ENCODE data around the gene CHCHD3.

The CHCHD3 gene

DNA sequence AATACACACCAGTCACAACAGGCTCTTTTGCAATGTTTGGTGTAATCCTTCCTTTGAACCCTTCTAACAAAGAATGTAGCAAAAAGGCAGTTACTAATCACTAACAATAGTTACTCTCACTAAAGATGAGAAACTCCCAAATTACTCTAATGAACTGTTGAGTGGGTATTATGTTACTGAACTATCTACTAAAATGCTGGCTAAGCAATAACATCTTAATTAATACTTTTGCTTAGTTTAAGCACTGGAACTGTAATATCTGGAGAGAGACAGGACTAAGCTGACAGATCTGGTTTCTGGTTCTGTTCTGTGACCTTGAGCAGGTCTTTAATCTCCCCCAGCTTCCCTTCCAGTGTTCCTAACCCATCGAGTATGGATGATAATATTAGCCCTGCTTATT lies 241.7 kb downstream of the CHCHD3 start:
- TF ChIP-seq POLR2AphosphoS5 (IDR thresholded peaks at IDR 0.05; ENCODE audit: low read depth, low read length) (no peak), SIN3A (IDR thresholded peaks at IDR 0.05; ENCODE audit: borderline replicate concordance, insufficient read depth, low read length) (no peak), TAF1 (IDR thresholded peaks at IDR 0.05; ENCODE audit: borderline replicate concordance, insufficient read depth, low read length) (no peak), FOXP2 (optimal IDR thresholded peaks at IDR 0.05; ENCODE audit: borderline replicate concordance, extremely low read depth, extremely low read length, insufficient read depth) (no peak)
- TF ChIP-seq, protein P1, sequence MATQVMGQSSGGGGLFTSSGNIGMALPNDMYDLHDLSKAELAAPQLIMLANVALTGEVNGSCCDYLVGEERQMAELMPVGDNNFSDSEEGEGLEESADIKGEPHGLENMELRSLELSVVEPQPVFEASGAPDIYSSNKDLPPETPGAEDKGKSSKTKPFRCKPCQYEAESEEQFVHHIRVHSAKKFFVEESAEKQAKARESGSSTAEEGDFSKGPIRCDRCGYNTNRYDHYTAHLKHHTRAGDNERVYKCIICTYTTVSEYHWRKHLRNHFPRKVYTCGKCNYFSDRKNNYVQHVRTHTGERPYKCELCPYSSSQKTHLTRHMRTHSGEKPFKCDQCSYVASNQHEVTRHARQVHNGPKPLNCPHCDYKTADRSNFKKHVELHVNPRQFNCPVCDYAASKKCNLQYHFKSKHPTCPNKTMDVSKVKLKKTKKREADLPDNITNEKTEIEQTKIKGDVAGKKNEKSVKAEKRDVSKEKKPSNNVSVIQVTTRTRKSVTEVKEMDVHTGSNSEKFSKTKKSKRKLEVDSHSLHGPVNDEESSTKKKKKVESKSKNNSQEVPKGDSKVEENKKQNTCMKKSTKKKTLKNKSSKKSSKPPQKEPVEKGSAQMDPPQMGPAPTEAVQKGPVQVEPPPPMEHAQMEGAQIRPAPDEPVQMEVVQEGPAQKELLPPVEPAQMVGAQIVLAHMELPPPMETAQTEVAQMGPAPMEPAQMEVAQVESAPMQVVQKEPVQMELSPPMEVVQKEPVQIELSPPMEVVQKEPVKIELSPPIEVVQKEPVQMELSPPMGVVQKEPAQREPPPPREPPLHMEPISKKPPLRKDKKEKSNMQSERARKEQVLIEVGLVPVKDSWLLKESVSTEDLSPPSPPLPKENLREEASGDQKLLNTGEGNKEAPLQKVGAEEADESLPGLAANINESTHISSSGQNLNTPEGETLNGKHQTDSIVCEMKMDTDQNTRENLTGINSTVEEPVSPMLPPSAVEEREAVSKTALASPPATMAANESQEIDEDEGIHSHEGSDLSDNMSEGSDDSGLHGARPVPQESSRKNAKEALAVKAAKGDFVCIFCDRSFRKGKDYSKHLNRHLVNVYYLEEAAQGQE (IDR thresholded peaks at IDR 0.05; ENCODE audit: insufficient read depth in 1 of 2, low read depth in 2 of 2, low read length in 2 of 2), result no peak

DNA sequence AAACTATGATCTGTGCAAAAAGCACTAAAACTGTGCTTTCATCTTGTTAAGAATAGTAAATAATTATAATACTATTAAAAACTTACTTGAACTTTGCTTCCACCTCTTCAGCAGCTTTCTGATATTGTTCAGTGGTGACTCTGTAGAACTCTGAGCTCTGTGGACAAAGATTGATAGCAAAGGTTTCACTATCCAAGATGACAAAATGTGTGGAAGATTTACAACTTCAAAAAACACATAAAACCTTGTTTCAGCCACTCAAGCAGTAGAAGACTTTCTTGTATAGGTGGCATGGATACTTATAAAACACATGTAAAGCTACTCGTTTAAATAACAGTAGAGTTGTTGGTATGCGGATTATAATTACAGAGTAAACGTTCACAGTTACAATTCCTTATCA lies 243.6 kb downstream of the CHCHD3 start:
- TF ChIP-seq TAF1 (IDR thresholded peaks at IDR 0.05; ENCODE audit: borderline replicate concordance, insufficient read depth, low read length), result no peak
- TF ChIP-seq, protein P1 (IDR thresholded peaks at IDR 0.05; ENCODE audit: insufficient read depth in 1 of 2, low read depth in 2 of 2, low read length in 2 of 2), result no peak
- no peak for TF ChIP-seq POLR2AphosphoS5 (IDR thresholded peaks at IDR 0.05; ENCODE audit: low read depth, low read length)
- no peak for TF ChIP-seq FOXP2 (optimal IDR thresholded peaks at IDR 0.05; ENCODE audit: borderline replicate concordance, extremely low read depth, extremely low read length, insufficient read depth)
- TF ChIP-seq SIN3A (IDR thresholded peaks at IDR 0.05; ENCODE audit: borderline replicate concordance, insufficient read depth, low read length), result no peak

DNA sequence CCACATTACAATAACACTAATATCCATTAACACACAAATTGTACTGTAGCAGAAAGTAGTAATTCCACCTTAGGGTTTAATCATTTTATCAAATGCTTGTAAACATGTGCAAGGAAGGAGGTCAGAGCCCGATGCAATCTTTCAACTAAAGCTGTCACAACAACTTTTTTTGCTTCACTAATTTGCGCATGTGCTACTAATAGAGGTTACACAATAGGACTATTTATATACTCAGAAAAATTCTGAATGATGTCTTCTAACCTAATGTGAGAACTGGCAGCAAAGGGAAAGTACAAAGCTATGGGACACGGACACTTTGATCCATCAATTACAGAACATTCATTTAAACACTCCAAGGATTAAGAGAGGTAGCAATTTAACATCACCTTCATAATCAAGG lies 244.4 kb downstream of the CHCHD3 start:
- TF ChIP-seq FOXP2 (optimal IDR thresholded peaks at IDR 0.05; ENCODE audit: borderline replicate concordance, extremely low read depth, extremely low read length, insufficient read depth) (no peak), POLR2AphosphoS5 (IDR thresholded peaks at IDR 0.05; ENCODE audit: low read depth, low read length) (no peak), SIN3A (IDR thresholded peaks at IDR 0.05; ENCODE audit: borderline replicate concordance, insufficient read depth, low read length) (no peak), TAF1 (IDR thresholded peaks at IDR 0.05; ENCODE audit: borderline replicate concordance, insufficient read depth, low read length) (no peak)
- TF ChIP-seq, protein P1 (IDR thresholded peaks at IDR 0.05; ENCODE audit: insufficient read depth in 1 of 2, low read depth in 2 of 2, low read length in 2 of 2), result no peak

DNA sequence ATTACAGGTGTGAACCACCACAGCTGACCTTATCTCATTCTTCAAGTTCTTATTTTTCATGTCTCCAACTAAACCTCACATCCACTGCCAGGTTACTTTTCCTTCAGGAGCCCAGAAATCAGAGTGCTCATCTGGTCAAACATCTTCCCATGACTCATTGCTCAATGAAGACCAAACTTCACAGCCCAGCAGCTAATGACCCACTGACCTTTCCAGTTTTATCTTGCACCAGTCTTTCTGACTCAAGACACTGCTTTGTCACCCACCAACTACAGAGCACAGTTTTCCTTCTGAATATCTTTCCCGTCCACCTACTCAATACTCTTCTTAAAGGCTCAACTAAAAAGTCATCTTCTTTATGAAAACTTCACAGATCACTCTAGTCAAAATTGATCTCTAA lies 245.1 kb downstream of the CHCHD3 start:
- TF ChIP-seq FOXP2 (optimal IDR thresholded peaks at IDR 0.05; ENCODE audit: borderline replicate concordance, extremely low read depth, extremely low read length, insufficient read depth), result no peak
- no peak for TF ChIP-seq SIN3A (IDR thresholded peaks at IDR 0.05; ENCODE audit: borderline replicate concordance, insufficient read depth, low read length)
- TF ChIP-seq POLR2AphosphoS5 (IDR thresholded peaks at IDR 0.05; ENCODE audit: low read depth, low read length), result no peak
- TF ChIP-seq, protein P1 (IDR thresholded peaks at IDR 0.05; ENCODE audit: insufficient read depth in 1 of 2, low read depth in 2 of 2, low read length in 2 of 2), result no peak
- TF ChIP-seq TAF1 (IDR thresholded peaks at IDR 0.05; ENCODE audit: borderline replicate concordance, insufficient read depth, low read length), result no peak

DNA sequence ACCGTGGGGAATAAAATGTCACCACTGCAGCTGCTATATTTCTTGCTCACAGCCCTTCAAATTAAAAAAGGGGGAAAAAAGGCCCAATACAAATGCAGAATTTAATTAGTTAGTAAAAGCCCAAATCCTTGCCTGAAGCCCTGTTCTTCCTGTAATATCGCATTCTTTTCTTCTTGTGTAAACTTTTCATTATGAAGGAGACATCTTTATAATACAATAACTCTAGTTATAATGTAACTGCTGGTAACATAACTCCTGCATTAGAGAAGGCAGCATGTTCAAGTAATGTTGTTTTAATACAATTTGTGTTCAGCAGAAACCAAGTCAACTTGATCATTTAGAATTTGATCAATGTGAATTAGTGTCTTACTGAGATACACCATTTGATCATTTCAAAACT lies 250.9 kb downstream of the CHCHD3 start:
- TF ChIP-seq SIN3A (IDR thresholded peaks at IDR 0.05; ENCODE audit: borderline replicate concordance, insufficient read depth, low read length) (no peak), POLR2AphosphoS5 (IDR thresholded peaks at IDR 0.05; ENCODE audit: low read depth, low read length) (no peak), TAF1 (IDR thresholded peaks at IDR 0.05; ENCODE audit: borderline replicate concordance, insufficient read depth, low read length) (no peak), FOXP2 (optimal IDR thresholded peaks at IDR 0.05; ENCODE audit: borderline replicate concordance, extremely low read depth, extremely low read length, insufficient read depth) (no peak)
- TF ChIP-seq, protein P1 (IDR thresholded peaks at IDR 0.05; ENCODE audit: insufficient read depth in 1 of 2, low read depth in 2 of 2, low read length in 2 of 2), result no peak
